HG02623 (cell line): ENCODE measurements around the gene PSD2.

Experiments used
- ATAC-seq: cut with Tn5 transposase; IDR thresholded peaks from one replicate; pipeline ENCODE4 v1.9.1; 2021; ENCODE audit warnings: moderate library complexity; ENCODE audit not compliant: unreplicated experiment

PSD2 gene

DNA sequence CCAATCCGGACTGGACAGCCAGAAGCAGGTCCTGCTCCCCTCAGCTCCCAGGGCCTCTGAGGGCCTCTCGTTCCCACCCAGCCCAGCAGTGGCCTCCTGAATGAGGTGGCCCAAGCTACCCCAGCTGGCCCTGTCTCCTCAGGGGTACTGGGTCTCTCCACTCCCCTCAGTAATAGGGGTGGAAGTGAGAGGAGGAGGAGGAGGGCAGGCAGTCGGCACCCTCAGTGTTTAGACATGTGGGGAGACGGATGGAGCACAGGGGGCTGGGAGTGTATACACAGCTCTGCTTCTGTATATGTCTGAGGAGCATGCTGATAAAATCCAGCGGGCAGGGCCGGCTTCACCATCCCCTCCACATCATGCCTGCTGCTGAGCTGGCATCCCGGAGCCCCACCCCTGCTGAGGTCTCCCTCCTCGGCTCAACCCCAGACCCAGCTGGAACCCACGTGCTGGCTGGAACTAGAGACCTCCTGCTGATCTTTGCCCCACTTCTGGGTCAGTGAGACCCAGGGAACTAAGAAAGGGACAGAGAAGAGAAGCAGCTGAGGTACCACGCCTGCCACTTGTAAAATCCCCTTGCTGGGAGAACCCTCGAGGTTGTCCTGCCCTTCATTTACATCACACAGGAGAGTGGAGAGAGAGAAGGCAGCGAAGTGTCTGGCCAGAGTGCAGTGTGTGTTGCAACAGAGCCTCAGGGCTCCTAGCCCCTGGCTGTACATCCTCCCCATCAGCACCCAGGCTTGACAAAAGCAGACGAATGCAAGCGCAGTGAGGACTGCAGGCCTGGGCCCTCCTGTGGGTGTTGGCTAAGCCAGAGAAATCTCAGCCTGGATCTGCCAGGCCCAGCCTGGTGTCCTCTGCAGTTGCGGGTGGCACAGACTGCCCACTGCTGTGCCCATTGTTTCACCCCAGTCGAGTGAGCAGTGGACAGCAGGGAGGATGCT is 77.5 kb downstream of the PSD2 start:
- no peak for ATAC-seq

DNA sequence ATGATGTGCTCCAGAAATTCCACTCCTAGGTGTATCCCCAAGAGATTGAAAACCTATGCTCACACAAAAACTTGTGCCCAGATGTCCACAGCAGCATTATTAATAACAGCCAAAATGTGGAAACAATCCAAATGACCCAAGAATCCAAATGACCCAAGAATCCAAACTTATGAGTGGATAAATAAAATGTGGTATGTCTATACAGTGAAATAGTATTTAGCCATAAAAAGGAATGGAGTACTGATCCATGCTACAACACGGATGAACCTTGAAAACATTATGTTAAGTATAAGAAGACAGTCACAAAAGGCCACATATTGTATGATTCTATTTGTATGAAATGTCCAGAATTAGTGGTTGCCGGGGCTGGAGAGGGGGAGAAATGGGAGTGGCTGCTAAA is 80.3 kb downstream of the PSD2 start:
- ATAC-seq: no peak

DNA sequence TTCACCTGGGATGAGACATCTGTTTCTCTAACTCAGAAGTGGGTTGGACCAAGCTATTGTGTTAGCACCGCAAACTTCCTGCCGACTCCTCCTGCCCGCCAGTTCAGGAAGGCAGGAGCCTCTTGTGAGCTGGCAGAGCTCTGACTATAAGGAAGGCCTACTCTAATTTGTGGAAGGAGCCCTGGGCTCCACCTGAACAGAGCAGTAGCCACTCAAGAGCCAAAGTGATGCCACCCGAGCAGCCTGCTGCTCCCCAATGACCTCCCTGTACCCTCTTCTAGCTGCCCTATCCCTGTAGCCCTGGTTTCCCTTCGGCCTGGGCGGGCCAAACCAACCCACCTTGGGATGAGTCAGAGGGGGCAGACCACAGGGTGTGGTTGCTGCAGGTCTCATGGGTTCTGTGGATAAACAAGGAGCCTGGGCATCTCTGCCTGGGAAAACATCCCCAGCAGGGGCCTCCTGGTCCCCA is 81.6 kb downstream of the PSD2 start:
- no peak for ATAC-seq

DNA sequence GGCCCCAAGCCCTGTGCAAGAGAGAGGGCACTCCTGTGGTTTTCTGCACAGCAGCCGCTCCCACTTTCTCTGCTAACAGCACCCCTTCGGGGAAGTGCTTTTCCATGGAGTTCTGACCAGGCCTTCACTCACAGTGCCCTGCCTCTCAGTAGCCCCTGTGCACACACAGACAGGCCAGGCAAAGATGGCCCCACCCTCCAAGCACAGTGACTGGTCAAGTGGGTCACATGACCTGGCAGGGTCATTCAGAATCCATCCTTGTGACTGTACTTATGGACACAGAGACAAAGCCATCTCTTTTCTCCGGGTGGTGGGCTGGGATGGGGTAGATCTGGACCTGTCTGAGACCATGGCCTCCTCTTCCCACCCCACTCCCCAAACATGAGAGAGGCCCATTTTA is 82.5 kb downstream of the PSD2 start:
- ATAC-seq: no peak

DNA sequence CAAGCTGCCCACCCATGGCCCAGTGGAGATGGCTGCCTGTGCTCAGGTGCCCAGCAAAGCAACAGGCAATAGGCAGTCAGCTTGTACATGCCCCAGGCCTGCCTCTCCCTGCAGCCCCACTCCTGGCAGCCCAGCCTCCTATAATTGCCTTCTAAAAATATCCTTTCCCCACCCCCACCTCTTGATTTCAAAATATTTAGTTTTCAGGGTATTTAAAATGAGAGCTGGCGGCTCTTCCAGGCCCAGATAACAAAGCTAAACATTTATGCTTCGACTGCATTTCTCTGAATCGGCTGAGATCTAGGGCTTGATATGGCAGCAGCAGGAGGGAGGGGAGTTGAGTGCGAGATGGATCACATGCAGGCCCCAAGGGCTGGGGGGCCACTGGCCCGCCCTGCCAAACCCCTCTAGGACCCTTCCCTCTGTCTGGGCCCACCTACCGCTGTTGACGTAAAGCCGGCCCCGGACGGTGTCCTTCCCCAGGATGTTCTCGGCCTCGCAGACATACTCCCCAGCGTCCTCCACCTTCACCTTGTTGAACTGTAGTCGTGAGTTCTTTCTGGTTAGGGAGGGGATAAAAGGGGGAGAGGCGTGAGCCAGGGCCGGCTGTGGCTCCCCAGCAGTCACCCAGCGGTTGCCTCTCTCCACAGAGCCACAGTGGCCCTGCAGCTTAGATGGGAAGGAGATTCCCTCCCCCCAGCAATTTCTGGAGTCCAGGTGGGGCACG is 85.0 kb downstream of the PSD2 start:
- ATAC-seq: no peak

DNA sequence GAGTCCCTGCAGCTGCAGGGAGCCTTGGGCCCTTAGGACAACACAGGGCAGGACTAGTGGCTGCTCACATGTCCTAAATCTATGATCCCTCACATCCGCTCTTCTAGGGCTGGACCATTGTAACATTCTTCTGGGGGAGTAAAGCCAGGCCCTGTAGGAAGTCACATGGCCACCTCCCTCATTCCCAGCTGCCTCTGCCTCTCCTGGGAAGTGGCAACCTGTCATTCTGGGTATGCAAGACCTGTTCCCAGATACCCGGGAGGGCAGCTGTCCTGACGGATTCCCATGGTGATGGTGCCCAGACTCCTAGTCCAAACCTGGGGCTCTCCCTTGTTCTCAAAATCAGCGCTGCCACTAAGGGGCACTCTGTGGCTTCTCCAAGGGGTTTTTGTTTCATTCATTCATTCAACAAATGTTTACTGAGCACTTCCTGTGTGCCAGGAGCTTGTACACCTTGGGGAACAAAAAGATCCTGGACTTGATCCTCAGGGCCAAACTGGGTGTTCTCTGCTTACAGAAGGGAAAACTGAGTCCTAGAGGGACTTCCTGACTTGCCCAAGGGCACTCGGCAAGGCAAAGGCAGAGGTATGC is 85.6 kb downstream of the PSD2 start:
- ATAC-seq: no peak

DNA sequence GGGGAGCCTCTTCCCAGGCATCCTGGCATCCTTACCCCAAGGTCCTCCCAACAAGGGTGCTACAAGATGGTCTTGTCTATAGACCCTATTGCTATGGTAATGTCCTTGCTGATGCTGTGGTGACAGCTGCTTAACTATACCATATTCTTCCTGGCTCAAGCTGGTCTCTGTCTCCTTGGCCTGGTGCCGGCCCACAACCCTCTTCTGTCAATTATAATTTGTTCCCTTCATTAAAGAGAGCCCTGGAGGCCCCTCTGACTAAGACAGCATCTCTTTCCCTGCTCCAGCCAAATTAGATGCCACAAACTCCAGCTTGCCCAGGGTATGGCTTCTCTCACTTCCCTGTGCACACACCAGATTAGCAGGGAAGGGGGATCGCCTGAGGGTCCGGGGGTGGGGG is 86.7 kb downstream of the PSD2 start:
- ATAC-seq: no peak

DNA sequence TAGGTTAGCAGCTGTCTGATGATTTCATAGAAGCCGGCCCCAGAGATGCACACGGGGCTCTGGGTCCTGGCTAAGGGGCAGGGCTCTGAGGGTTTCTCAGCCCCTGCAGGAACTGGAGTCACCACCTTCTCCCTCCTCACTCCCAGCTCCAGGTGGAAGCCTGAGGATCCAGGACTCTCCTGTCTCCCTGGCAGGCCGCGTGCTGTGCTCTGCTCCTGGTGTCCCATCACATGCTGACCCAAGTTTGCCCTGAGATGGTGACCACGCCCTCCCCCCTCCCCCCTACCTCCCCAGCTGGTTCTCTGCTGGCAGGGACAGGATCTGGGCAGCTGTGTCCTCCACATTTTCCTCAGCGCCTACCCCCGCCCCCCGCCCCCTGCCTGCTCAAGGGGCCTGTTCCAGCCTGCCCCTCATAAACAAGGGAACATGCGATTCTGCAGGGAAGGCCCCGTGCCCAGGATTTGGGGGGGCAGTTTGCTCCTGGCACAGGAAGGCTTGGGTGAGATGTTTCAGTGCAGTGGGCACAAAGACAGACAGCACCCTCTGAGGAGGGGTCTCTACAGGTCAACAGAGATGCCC is 87.4 kb downstream of the PSD2 start:
- ATAC-seq: no peak

DNA sequence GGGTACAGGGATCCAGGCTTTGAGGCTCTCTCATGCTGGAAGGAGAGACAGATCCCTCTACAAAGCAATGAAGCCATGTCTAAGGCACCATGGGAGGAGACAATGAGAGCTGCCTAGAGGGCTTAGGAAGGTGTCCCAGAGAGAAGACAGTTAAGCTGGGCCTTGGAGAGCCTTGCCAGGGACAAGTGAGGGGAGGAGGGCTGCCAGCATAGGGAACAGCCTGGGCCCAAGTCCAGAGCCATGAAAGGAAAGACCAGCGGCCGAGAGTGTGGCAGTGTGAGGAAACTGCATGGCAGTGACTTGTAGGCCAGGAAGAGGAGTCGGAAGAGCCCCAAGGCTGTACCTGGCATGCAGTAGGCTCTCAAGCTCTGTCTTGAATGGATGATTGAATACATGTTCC is 88.5 kb downstream of the PSD2 start:
- no peak for ATAC-seq

DNA sequence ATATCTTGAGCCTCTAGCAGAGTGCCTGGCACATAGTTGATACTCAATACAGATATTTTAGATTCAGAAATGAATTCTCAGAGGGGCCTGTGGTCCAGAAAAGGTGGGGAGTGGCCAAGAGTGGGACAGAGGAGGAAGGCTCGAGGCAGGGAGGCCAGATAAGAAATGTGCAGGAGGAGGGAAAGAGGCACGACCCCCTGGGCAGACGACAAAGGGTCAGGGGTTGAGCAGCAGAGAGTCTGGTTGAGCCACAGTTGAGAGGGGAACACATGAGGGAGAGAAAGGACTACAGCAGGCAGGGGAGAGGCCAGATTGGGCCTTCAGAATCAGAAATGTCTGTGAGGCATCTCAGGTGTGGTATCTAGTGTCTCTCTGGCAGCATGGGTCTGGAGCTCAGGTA is 89.1 kb downstream of the PSD2 start:
- ATAC-seq: no peak

DNA sequence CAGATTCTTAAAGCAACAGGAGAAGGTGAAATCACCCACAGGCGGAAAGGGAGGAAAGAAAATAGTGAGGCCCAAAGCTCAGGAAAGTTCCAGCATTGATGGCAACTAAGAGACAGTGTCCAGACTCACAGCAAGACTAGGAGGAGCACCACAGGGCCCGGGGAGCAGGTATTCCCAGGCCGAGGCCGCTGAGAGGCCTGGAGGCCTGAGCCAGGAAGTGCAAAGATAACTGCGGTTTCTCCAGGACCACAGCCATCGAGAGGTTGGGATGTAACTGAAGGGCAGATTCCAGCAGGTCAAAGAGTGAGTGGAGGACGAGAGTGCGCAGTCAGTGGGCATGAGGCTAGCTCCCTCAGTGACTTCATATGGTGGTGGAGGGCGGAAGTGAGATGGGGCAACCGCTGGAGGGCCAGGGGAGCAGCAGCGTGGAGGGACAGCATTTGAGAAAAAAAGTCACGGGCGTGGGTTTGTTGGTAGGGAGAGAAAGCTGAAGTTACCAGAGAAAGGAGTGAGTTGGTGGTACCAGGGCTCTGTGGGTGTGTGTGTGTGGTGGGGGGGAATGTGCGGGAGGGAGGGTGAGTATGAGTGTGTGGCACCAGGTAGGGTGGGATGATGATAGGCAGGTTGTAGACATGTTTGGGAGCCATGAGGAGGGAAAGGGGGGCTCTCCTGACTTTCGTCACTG is 89.7 kb downstream of the PSD2 start:
- no peak for ATAC-seq

DNA sequence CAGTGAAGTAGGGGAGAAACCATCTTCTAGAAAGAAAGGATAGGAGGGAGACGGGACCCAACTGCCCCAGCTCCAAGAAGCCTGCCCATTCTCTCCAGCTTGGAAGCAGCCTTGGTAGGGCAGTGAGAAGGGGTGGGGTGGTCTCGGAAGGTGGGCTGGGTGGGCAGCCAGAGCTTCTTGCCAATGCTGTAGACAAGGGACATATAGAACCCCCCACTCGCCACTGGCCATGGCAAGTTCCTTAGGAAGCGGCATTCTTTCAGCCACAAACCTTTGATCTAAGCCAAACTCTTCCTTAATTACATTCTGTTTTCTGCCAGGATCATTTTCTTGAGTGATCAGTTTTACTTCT is 90.2 kb downstream of the PSD2 start:
- no peak for ATAC-seq

DNA sequence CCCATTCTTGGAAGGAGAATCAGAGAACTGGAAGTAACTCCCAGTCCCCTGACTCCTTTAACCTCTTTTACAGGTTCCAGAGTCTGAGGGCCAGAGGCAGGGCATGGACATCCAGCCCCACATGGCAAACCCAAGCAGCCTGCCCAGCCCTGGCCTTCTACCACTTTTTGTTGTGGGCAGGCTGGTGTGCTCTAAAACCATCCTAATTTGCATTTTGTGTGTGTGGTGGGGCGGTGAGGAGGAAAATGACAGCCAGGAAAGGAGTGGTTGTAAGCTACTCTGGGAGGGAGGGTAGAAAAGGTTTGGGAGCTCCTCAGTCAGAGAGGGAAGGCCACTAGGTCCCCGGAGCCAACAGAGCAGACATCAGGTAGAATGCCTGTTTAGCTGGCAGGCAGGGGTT is 90.6 kb downstream of the PSD2 start:
- ATAC-seq: no peak

DNA sequence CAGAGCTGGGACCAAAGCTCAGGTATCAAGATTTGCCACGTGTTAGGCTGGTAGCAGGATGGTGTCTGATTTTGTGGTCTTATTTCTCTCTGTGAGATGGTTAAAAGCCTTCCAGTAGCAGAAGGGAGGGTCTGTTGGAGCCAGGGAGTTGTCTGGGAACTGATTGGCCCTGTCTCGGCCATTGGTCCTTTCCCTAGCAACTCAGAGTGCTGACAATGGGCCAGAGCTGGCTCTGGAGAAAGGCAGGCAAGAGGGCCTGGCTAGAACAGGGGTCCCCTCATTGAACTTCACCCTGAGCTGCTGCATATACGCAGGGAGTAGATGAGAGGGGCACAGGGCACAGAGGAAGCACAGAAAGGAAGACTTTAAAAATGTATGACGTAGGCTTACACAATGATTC is 92.8 kb downstream of the PSD2 start:
- no peak for ATAC-seq

DNA sequence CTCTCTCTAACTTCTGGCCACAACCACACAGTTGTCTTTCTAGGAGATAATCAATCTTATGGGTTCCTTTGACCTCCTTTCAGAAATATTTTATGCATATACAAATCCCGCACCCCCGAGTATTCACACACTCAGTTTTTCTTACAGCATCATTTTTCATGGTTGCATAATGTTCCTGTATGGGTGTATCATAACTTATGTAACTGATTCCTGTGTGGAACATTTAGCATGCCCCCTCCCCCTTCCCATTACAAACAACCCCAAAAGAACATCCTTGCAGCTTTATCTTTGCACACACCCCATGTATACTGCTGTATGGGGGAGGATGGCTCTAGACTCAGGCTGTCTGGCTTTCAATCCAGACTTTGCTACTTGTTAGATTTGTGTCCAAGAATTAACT is 93.8 kb downstream of the PSD2 start:
- ATAC-seq: no peak

DNA sequence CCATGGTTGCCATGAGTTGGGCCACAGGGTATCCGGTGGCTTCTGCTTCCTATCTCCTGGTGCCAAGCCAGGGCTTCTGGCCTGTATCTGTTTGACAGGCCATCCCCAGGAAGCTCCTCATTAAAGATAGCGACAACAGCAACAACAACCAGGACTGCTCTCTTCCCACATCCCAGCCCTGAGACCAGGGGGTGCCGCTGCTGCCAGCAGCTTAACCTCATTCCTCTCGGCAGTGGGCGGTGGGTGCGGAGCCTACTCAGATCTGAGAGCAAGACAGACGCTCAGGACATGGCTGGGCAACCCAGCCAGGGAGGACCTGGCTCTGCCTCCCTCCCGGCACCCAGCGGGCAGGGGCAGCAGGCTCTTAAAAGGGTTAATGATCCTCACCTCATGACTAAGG is 98.3 kb downstream of the PSD2 start:
- ATAC-seq: no peak
